Hippocampal formation (tissue), 2 donors: Measurements from ENCODE around the gene RFPL3.
"Not testable (repeated sequence)": the region's sequence is repeated elsewhere in the genome, so short reads cannot be mapped to it uniquely, and the experiment has no call there.

ENCODE experiments used
- DNase-seq, 2 donors: peaks; one replicate each; lab custom pipeline; 2025; lab: John Stamatoyannopoulos, UW

RFPL3 gene

GRCh38 chr22:32357567-32357966 is at the start of gene RFPL3:
Gene RFPL3, plus strand, starts transcription at chr22:32357867. Its CDS starts 205 bp downstream, at chr22:32358072.
- not testable (repeated sequence) for DNase-seq

GRCh38 chr22:32308191-32308590 is 49.5 kb upstream of the RFPL3 start:
- no peak for DNase-seq

GRCh38 chr22:32308934-32309333 is 48.7 kb upstream of the RFPL3 start:
- no peak for DNase-seq

GRCh38 chr22:32309585-32310251 is 47.9 kb upstream of the RFPL3 start:
- DNase-seq, result no peak

- no peak for DNase-seq
These were observed 46.9 kb upstream of the RFPL3 start for GRCh38 chr22:32310777-32311176.

- no peak for DNase-seq
These were observed 46.1 kb upstream of the RFPL3 start for GRCh38 chr22:32311551-32312071.

- no peak for DNase-seq
These were observed 44.9 kb upstream of the RFPL3 start for GRCh38 chr22:32312748-32313147.

GRCh38 chr22:32313532-32313931 is 44.1 kb upstream of the RFPL3 start:
- no peak for DNase-seq

GRCh38 chr22:32317524-32317923 is 40.1 kb upstream of the RFPL3 start:
- no peak for DNase-seq

- DNase-seq, result no peak
These were observed 39.3 kb upstream of the RFPL3 start for GRCh38 chr22:32318361-32318760.

GRCh38 chr22:32319861-32320406 is 37.7 kb upstream of the RFPL3 start:
- DNase-seq, result no peak

- no peak for DNase-seq
These were observed 34.7 kb upstream of the RFPL3 start for GRCh38 chr22:32322986-32323385.

GRCh38 chr22:32323513-32324164 is 34.0 kb upstream of the RFPL3 start:
- no peak for DNase-seq

GRCh38 chr22:32324505-32325415 is 32.9 kb upstream of the RFPL3 start:
- no peak for DNase-seq

GRCh38 chr22:32325416-32325801 is 32.3 kb upstream of the RFPL3 start:
- no peak for DNase-seq

- no peak for DNase-seq
These were observed 31.8 kb upstream of the RFPL3 start for GRCh38 chr22:32325811-32326237.

GRCh38 chr22:32326647-32327046 is 31.0 kb upstream of the RFPL3 start:
- DNase-seq, result no peak

GRCh38 chr22:32327066-32327465 is 30.6 kb upstream of the RFPL3 start:
- DNase-seq, result no peak

- DNase-seq, result no peak
These were observed 30.0 kb upstream of the RFPL3 start for GRCh38 chr22:32327596-32328171.

- no peak for DNase-seq
These were observed 29.1 kb upstream of the RFPL3 start for GRCh38 chr22:32328306-32329201.

- DNase-seq, result no peak
These were observed 28.4 kb upstream of the RFPL3 start for GRCh38 chr22:32329202-32329645.
